Transverse colon (tissue), 4 donors: Measurements from ENCODE around the gene PDZRN3. TPM values are rescaled to one million over a fixed set of nuclear protein-coding genes. Genes with fewer than 3 reads are reported as not detected.
A peak's percentile ranks its signal among the peaks of the same experiment; 100 is the strongest.

Experiments
- DNase-seq: peaks from one replicate; pipeline ENCODE4 v3.0.0-alpha.2; 2019
- H3K27ac ChIP-seq, 4 donors: fragments of 200-600 bp; sonication (generic); 2 replicates each; pipeline ENCODE4 v1.5.1; 2016 to 2018; ENCODE audit warnings: inconsistent platforms in 4 of 4
- H3K27me3 ChIP-seq: fragments of 200-600 bp; sonication (generic); 2 replicates; pipeline ENCODE4 v1.5.1; 2017; ENCODE audit warnings: inconsistent platforms
- H3K36me3 ChIP-seq, 4 donors: fragments of 200-600 bp; sonication (generic); 2 replicates each; pipeline ENCODE4 v1.5.1; 2017 to 2019; ENCODE audit warnings: inconsistent platforms in 4 of 4
- H3K4me1 ChIP-seq, 4 donors: fragments of 200-600 bp; sonication (generic); 2 replicates each; pipeline ENCODE4 v1.5.1; 2017 to 2020; ENCODE audit warnings: inconsistent platforms in 4 of 4
- H3K4me3 ChIP-seq, 4 donors: fragments of 200-600 bp; sonication (generic); 1 replicate in 1 of 4; 2 replicates in 3 of 4; pipeline versions ENCODE4 v1.5.1 to v1.6.1; 2017 to 2019; ENCODE audit warnings: inconsistent platforms in 4 of 4
- H3K9me3 ChIP-seq, 2 donors: fragments of 200-600 bp; sonication (generic); 2 replicates each; pipeline ENCODE4 v1.5.1; 2017 to 2019; ENCODE audit warnings: inconsistent platforms in 2 of 2
- CTCF ChIP-seq, 5 experiments: fragments of 200-600 bp in 3 of 5; fragments of 450-650 bp in 2 of 5; sonication (generic) in 3 of 5; IDR thresholded peaks; 1 replicate in 2 of 5; 2 replicates in 3 of 5; pipeline ENCODE4 v1.5.1; 2016 to 2017; ENCODE audit warnings: antibody characterized with exemption in 5 of 5, inconsistent platforms in 3 of 5, mild to moderate bottlenecking in 2 of 5, moderate library complexity in 1 of 5
- EP300 ChIP-seq: sonication (generic); formaldehyde crosslinking; IDR thresholded peaks from one replicate; pipeline ENCODE4 v1.6.1; 2017; ENCODE audit warnings: antibody characterized with exemption, low read depth
- POLR2A ChIP-seq: fragments of 450-650 bp; IDR thresholded peaks from one replicate; pipeline ENCODE4 v1.6.1; 2016; ENCODE audit warnings: antibody characterized with exemption, mild to moderate bottlenecking, moderate library complexity
- POLR2AphosphoS5 ChIP-seq, 3 donors: sonication (generic); formaldehyde crosslinking; IDR thresholded peaks; one replicate each; pipeline ENCODE4 v1.6.1; 2016; ENCODE audit warnings: antibody characterized with exemption in 3 of 3
- WGBS, 2 donors: methylation state at CpG; one replicate each; pipeline ENCODE4 v1.1.5; 2018; ENCODE audit warnings: low coverage in 1 of 2; 5-methylcytosine and 5-hydroxymethylcytosine counted together
- in situ Hi-C, 4 donors: fragments of 200-750 bp; cut with MboI; loops; one replicate each; pipeline versions ENCODE4 v1.15.0 to v1.15.1; 2017; ENCODE audit warnings: low sequenced_read_pairs in 3 of 4, low pct_ligation_motif_present in 1 of 4, low pct_unique_long_range_greater_than_20kb in 1 of 4
- intact Hi-C: fragments of 100-400 bp; cut with DNase I; formaldehyde crosslinking; loops from one replicate; pipeline ENCODE4 v1.15.1; 2023; ENCODE audit warnings: low total_unique reads
- total RNA-seq, 4 donors: library from RNA; depleted of rRNA; stranded (reverse); fragments of >200 nt; gene quantifications; one replicate each; pipeline ENCODE4 v1.1.0, GENCODE V29; 2016

PDZRN3 gene
- total RNA-seq, 4 donors from 2014 or later: 31.9 to 191 (median 75.3) TPM

- 67 to 74% methylated on average over 2 to 3 of the region's 3 CpGs for WGBS, 2 donors
- in situ Hi-C loops: no loop called here
- peaks cover 0 to 19% (median 9%) of the 10 kb centered on the region in 4 donors for H3K4me1 ChIP-seq
- intact Hi-C loops: no loop called here
- no peaks in the 10 kb centered on the region for H3K27me3 ChIP-seq
- no peak for TF ChIP-seq POLR2AphosphoS5 (IDR thresholded peaks at IDR 0.05)
- no peak for TF ChIP-seq CTCF (IDR thresholded peaks at IDR 0.05)
- TF ChIP-seq POLR2A: no peak
- TF ChIP-seq EP300: no peak
- H3K36me3 ChIP-seq: no peaks in the 10 kb centered on the region
- no peaks in the 10 kb centered on the region for H3K9me3 ChIP-seq
- DNase-seq: no peak
- no peak overlapping the region for H3K4me3 ChIP-seq
- no peak overlapping the region for H3K27ac ChIP-seq
These were observed 144.5 kb downstream of the PDZRN3 start for GRCh38 chr3:73480187-73480672.

GRCh38 chr3:73479325-73479724 lies 145.4 kb downstream of the PDZRN3 start:
- in situ Hi-C loops (no loop called here), intact Hi-C loops (no loop called here)
- Histone ChIP-seq H3K27me3 (no peaks in the 10 kb centered on the region), H3K4me1 (peaks cover 0 to 21% (median 3%) of the 10 kb centered on the region in 4 donors), H3K4me3 (no peak overlapping the region), H3K27ac (no peak overlapping the region), H3K9me3 (no peaks in the 10 kb centered on the region), H3K36me3 (no peaks in the 10 kb centered on the region)
- WGBS, 2 donors: 92 to 95% methylated on average over 4 to 5 of the region's 5 CpGs
- DNase-seq: no peak
- TF ChIP-seq EP300 (no peak), POLR2AphosphoS5 (IDR thresholded peaks at IDR 0.05) (no peak), CTCF (IDR thresholded peaks at IDR 0.05) (no peak), POLR2A (no peak)

GRCh38 chr3:73478858-73479257 lies 145.9 kb downstream of the PDZRN3 start:
- 76 to 88% methylated on average over 1 of the region's 1 CpG for WGBS, 2 donors
- DNase-seq: no peak
- Histone ChIP-seq H3K4me3 (no peak overlapping the region), H3K9me3 (no peaks in the 10 kb centered on the region), H3K36me3 (no peaks in the 10 kb centered on the region), H3K4me1 (peaks cover 0 to 20% (median 2%) of the 10 kb centered on the region in 4 donors), H3K27me3 (no peaks in the 10 kb centered on the region), H3K27ac (no peak overlapping the region)
- intact Hi-C loops: no loop called here
- TF ChIP-seq POLR2AphosphoS5 (IDR thresholded peaks at IDR 0.05) (peak in 1 of 3 donors; percentile 35), POLR2A (no peak)
- in situ Hi-C loops: no loop called here

- WGBS, 2 donors: 60 to 72% methylated on average over 2 of the region's 2 CpGs
- Histone ChIP-seq H3K4me3 (no peak overlapping the region), H3K4me1 (peaks cover 0 to 13% (median 3%) of the 10 kb centered on the region in 4 donors), H3K27ac (no peak overlapping the region), H3K36me3 (no peaks in the 10 kb centered on the region), H3K9me3 (no peaks in the 10 kb centered on the region), H3K27me3 (no peaks in the 10 kb centered on the region)
- TF ChIP-seq POLR2A: no peak
- no peak for TF ChIP-seq POLR2AphosphoS5 (IDR thresholded peaks at IDR 0.05)
- TF ChIP-seq CTCF (IDR thresholded peaks at IDR 0.05): no peak
- no peak for TF ChIP-seq EP300
- intact Hi-C loops (no loop called here), in situ Hi-C loops (no loop called here)
- DNase-seq: no peak
These were observed 149.0 kb downstream of the PDZRN3 start for GRCh38 chr3:73475717-73476116.

GRCh38 chr3:73475175-73475574 lies 149.6 kb downstream of the PDZRN3 start:
- in situ Hi-C loops: no loop called here
- intact Hi-C loops: no loop called here
- no peak overlapping the region for H3K27ac ChIP-seq

More at GRCh38 chr3:73475175-73475574, 149.6 kb downstream of the PDZRN3 start:
- Histone ChIP-seq H3K4me3 (no peak overlapping the region), H3K9me3 (no peaks in the 10 kb centered on the region), H3K4me1 (peaks cover 0 to 8% (median 3%) of the 10 kb centered on the region in 4 donors), H3K27me3 (no peaks in the 10 kb centered on the region), H3K36me3 (no peaks in the 10 kb centered on the region)
- TF ChIP-seq CTCF (IDR thresholded peaks at IDR 0.05): no peak
- TF ChIP-seq POLR2AphosphoS5 (IDR thresholded peaks at IDR 0.05): no peak
- TF ChIP-seq POLR2A: no peak
- TF ChIP-seq EP300: no peak
- DNase-seq: no peak
- WGBS, 2 donors: 87 to 90% methylated on average over 4 of the region's 4 CpGs
